ENCODE measurements around the gene KCNC3. TPM values are rescaled to one million over a fixed set of nuclear protein-coding genes. Genes with fewer than 3 reads are reported as not detected.

The KCNC3 gene
- total RNA-seq, 4 donors from 2014 or later: 1.5 to 3.1 (median 1.7) TPM

DNA sequence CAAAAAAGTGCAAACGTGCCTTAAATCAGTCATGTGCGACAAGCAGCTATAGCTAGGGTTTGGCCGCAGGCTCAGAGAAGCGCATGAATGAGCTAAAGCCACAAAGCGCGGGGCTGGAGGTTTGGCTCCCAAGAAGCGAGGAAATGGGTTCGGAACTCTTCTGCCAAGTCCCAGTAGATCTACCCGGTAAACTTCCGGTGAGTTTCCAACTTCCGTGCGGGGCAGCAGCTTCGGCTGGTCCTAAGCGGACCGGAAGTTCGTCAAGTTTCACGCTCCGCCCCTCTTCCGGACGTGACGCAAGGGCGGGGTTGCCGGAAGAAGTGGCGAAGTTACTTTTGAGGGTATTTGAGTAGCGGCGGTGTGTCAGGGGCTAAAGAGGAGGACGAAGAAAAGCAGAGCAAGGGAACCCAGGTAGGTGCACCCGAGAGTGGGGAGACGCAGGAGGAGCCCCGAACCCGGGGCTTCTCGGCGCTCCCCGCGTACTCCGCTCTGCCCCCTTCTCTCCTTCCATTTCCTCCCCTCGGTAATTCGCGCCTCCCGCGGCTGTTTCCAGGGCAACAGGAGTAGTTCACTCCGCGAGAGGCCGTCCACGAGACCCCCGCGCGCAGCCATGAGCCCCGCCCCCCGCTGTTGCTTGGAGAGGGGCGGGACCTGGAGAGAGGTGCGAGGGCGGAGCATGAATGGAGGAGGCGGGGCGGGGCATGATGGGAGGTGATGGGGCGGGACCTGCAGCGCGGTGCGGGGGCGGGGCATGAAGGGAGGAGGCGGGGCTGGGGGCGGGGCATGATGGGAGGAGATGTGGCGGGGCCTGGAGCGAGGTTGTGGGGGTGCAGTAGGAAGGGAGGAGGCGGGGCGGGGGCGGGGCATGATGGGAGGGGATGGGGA, 47.2 kb upstream of the KCNC3 start, which contains the start of gene NR1H2:
Gene NR1H2, plus strand, starts transcription at position 292 of the 885 bp plus-strand sequence. CDS start 1,149 bp downstream, outside the sequence.
- TF ChIP-seq POLR2A (IDR thresholded peaks at IDR 0.05): peak in 1 of 2 donors; percentile 80
- TF ChIP-seq POLR2AphosphoS5 (IDR thresholded peaks at IDR 0.05): peak in 2 of 3 donors; percentile 85 to 87
- TF ChIP-seq, protein P1, sequence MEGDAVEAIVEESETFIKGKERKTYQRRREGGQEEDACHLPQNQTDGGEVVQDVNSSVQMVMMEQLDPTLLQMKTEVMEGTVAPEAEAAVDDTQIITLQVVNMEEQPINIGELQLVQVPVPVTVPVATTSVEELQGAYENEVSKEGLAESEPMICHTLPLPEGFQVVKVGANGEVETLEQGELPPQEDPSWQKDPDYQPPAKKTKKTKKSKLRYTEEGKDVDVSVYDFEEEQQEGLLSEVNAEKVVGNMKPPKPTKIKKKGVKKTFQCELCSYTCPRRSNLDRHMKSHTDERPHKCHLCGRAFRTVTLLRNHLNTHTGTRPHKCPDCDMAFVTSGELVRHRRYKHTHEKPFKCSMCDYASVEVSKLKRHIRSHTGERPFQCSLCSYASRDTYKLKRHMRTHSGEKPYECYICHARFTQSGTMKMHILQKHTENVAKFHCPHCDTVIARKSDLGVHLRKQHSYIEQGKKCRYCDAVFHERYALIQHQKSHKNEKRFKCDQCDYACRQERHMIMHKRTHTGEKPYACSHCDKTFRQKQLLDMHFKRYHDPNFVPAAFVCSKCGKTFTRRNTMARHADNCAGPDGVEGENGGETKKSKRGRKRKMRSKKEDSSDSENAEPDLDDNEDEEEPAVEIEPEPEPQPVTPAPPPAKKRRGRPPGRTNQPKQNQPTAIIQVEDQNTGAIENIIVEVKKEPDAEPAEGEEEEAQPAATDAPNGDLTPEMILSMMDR (IDR thresholded peaks at IDR 0.05): no peak
- DNase-seq (ENCODE audit: low spot score in 2 of 2): peak; percentile 97
- 2% methylated on average over 62 of the region's 67 CpGs for WGBS
- H3K36me3 ChIP-seq: peaks cover 42% of the 10 kb centered on the region
- no peaks in the 10 kb centered on the region for H3K9me3 ChIP-seq
- peaks cover 15% of the 10 kb centered on the region for H3K4me1 ChIP-seq
- peak within 1 kb of the TSS; percentile 100 for H3K27ac ChIP-seq
- H3K27me3 ChIP-seq: no peaks in the 10 kb centered on the region
- peak within 1 kb of the TSS; percentile 97 for H3K4me3 ChIP-seq

DNA sequence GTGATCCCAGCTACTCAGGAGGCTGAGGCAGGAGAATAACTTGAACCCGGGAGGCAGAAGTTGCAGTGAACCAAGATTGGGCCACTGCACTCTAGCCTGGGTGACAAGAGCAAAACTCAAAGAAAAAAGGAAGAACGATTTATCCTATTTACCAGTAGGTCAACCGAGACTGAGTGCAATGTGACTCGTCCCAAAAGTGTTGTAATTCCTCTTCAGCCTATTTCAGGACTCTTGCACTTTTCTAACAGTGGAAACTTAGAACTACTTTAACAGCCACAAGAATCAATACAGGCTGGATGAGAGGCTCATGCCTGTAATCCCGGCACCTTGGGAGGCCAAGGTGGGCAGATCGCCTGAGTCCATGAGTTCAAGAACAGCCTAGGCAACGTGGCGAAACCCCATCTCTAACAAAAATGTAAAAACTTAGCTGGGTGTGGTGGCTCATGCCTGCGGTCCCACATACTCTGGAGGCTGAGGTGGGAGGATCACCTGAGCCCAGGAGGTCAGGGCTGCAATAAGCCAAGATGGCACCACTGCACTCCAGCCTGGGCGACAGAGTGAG, 42.8 kb upstream of the KCNC3 start:
- 83% methylated on average over 10 of the region's 10 CpGs for WGBS
- Histone ChIP-seq H3K4me1 (peaks cover 21% of the 10 kb centered on the region), H3K36me3 (no peaks in the 10 kb centered on the region), H3K27me3 (no peaks in the 10 kb centered on the region), H3K4me3 (no peak overlapping the region), H3K9me3 (no peaks in the 10 kb centered on the region), H3K27ac (no peak overlapping the region)
- TF ChIP-seq, protein P1 (IDR thresholded peaks at IDR 0.05): no peak
- TF ChIP-seq EP300 (IDR thresholded peaks at IDR 0.05): no peak
- TF ChIP-seq POLR2AphosphoS5 (IDR thresholded peaks at IDR 0.05): no peak
- TF ChIP-seq POLR2A (IDR thresholded peaks at IDR 0.05): no peak
- DNase-seq (ENCODE audit: low spot score in 2 of 2): no peak

DNA sequence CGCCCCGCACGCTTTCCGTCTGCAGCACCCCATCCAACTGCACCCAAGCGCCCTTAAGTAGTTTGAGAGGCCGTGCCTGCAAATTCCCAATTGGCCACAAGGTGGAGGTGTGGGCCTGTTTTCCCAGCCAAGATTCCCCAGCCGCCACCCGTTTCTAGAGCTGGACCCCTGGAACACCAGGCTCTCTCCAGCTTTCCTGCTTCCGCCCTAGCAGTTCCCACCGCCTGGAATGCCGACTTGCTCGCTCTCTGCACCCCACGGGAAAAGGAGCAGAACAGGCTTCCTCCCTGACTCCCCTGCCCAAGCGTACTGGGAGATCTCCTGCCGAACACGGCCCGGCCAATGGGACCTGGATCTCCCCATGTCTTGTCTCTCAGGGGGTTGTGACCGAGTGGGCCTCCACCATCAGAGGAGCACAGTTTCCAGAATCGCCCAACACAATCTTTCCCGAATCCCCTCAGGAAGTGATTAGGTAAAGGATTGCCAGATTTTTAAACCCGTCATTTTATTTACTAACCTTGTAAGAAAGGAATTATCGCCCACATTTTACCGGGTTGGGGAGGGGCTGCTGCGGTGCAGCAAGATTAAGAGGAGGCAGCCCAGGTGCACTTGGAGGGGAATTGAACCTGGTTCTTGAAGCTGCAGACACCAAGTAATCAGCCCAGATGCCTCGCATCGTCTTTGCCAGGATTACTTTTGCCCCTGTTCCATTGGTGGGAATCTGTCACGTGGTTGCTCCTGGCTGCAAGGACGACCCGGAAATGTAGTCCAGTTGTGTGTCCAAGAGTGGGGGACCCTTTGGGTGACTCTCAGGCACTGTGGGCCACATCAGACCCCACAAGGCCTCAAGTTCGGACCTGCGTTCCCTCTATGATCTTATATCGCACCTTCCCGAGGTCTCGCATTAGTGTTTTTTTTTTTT, 39.7 kb upstream of the KCNC3 start:
- H3K4me1 ChIP-seq: peaks cover 13% of the 10 kb centered on the region
- 4% methylated on average over 32 of the region's 34 CpGs for WGBS
- no peaks in the 10 kb centered on the region for H3K27me3 ChIP-seq
- peak overlapping the region; percentile 71 for H3K4me3 ChIP-seq
- peak overlapping the region; percentile 61 for H3K27ac ChIP-seq
- DNase-seq (ENCODE audit: low spot score in 2 of 2): peak; percentile 88 to 92
- no peaks in the 10 kb centered on the region for H3K9me3 ChIP-seq
- H3K36me3 ChIP-seq: no peaks in the 10 kb centered on the region
- TF ChIP-seq POLR2A (IDR thresholded peaks at IDR 0.05) (no peak), EP300 (IDR thresholded peaks at IDR 0.05) (peak; percentile 32)
- TF ChIP-seq, protein P1 (IDR thresholded peaks at IDR 0.05): peak; percentile 83 to 90

DNA sequence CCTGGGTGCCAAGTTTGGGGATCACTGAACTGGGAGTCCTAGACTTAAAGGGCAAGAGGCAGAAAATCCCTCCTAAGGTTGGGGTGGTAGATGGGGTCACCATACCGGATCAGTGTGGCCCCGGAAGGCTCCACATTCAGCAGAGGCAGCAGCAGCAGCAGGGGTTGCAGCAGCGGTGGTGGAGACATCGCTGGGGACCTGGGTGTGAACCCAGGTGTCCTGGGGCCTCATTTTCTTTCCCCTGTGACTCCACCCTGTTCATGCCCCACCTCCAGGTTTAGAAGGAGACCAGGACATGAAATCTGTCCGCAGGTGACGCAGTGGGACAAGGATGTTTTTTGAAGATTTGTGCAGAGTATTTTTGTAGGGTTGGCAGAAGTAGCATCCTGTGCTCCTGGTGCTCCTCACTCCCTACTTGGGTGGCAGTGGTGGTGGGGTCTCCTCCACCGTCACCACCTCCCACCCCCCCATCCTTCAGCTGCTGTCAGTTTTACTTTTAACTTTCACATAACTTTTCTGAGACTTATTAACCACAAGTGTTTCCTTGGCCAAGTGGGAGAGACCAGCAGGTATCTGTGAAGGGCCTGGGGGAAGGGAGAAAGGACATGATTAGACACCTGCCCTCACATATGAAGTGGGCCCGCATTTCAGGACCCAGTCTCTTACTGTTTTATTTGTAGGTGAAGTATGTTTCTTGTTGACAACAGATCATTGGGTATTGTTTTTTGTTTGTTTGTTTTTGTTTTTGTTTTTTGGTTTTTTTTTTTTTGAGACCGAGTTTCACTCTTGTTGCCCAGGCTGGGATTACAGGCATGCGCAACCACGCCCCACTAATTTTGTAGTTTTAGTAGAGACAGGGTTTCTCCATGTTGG, 36.5 kb upstream of the KCNC3 start, which contains the start of gene NAPSA:
Gene NAPSA, minus strand, starts transcription at position 206 of the 873 bp plus-strand sequence. Its CDS starts 18 bp downstream, at position 188.
- no peaks in the 10 kb centered on the region for H3K9me3 ChIP-seq
- DNase-seq (ENCODE audit: low spot score in 2 of 2): no peak
- WGBS: 83% methylated on average over 11 of the region's 11 CpGs
- no peak within 1 kb of the TSS for H3K27ac ChIP-seq
- peaks cover 13% of the 10 kb centered on the region for H3K4me1 ChIP-seq
- H3K4me3 ChIP-seq: no peak within 1 kb of the TSS
- no peaks in the 10 kb centered on the region for H3K27me3 ChIP-seq
- TF ChIP-seq, protein P1 (IDR thresholded peaks at IDR 0.05): no peak
- TF ChIP-seq POLR2A (IDR thresholded peaks at IDR 0.05) (no peak), EP300 (IDR thresholded peaks at IDR 0.05) (no peak), POLR2AphosphoS5 (IDR thresholded peaks at IDR 0.05) (no peak)
- H3K36me3 ChIP-seq: no peaks in the 10 kb centered on the region

Data from suprapubic skin (tissue), 4 donors.